OCI-LY1 (cell line): ENCODE measurements around the gene FAIM.

Experiments
- H2AFZ ChIP-seq: fragments of 200-600 bp; sonication (generic), shearing (Covaris generic); 2 replicates; pipeline ENCODE4 v1.6.0; 2014; ENCODE audit warnings: antibody characterized with exemption, mild to moderate bottlenecking, low read length
- H3F3A ChIP-seq: fragments of 200-600 bp; sonication (generic), shearing (Covaris generic); 2 replicates; pipeline ENCODE4 v1.6.0; 2014; ENCODE audit warnings: mild to moderate bottlenecking, antibody characterized with exemption, low read length, moderate library complexity; ENCODE audit not compliant: insufficient read depth
- H3K27ac ChIP-seq: fragments of 200-600 bp; sonication (generic); 2 replicates; pipeline ENCODE4 v1.5.1; 2014; ENCODE audit warnings: low read length, mixed run types, mild to moderate bottlenecking, low read depth; ENCODE audit not compliant: poor library complexity, severe bottlenecking
- H3K27me3 ChIP-seq: fragments of 200-600 bp; sonication (generic); 2 replicates; pipeline ENCODE4 v1.6.0; 2014; ENCODE audit warnings: antibody characterized with exemption, mild to moderate bottlenecking, low read length, moderate library complexity; ENCODE audit not compliant: insufficient read depth
- H3K36me3 ChIP-seq: fragments of 200-600 bp; sonication (generic); 2 replicates; pipeline ENCODE4 v1.6.1; 2014; ENCODE audit warnings: mild to moderate bottlenecking, antibody characterized with exemption, low read length, moderate library complexity, mixed read lengths; ENCODE audit not compliant: insufficient read depth
- H3K4me1 ChIP-seq: fragments of 200-600 bp; sonication (generic); 2 replicates; pipeline ENCODE4 v1.5.1; 2014; ENCODE audit warnings: mild to moderate bottlenecking, low read length, moderate library complexity; ENCODE audit not compliant: insufficient read depth, severe bottlenecking
- H3K4me2 ChIP-seq: fragments of 200-600 bp; sonication (generic), shearing (Covaris generic); 2 replicates; pipeline ENCODE4 v1.6.1; 2014; ENCODE audit warnings: low read length
- H3K4me3 ChIP-seq: fragments of 200-600 bp; sonication (generic); 2 replicates; pipeline ENCODE4 v1.5.1; 2014; ENCODE audit warnings: low read length, low read depth, mild to moderate bottlenecking, mixed read lengths; ENCODE audit not compliant: poor library complexity, severe bottlenecking
- H3K79me2 ChIP-seq: fragments of 200-600 bp; shearing (Covaris generic); 2 replicates; pipeline ENCODE4 v1.6.1; 2016; ENCODE audit warnings: mixed run types, low read length, mixed read lengths; ENCODE audit not compliant: insufficient read depth
- H3K9ac ChIP-seq: fragments of 200-600 bp; sonication (generic), shearing (Covaris generic); 2 replicates; pipeline ENCODE4 v1.6.1; 2014; ENCODE audit warnings: mild to moderate bottlenecking, low read length, mixed read lengths
- H3K9me2 ChIP-seq: fragments of 200-600 bp; sonication (generic), shearing (Covaris generic); 2 replicates; pipeline ENCODE4 v1.6.1; 2014; ENCODE audit warnings: low read depth, mild to moderate bottlenecking, low read length, mixed read lengths
- H3K9me3 ChIP-seq: fragments of 200-600 bp; shearing (Covaris generic); 2 replicates; pipeline ENCODE4 v1.6.1; 2014; ENCODE audit warnings: low read length, mixed read lengths
- H4K20me1 ChIP-seq: fragments of 200-600 bp; sonication (generic), shearing (Covaris generic); 2 replicates; pipeline ENCODE4 v1.6.0; 2016; ENCODE audit warnings: mild to moderate bottlenecking, low read length; ENCODE audit not compliant: insufficient read depth
- CTCF ChIP-seq: fragments of 200-600 bp; sonication (generic), shearing (Covaris generic); IDR thresholded peaks from 2 replicates; pipeline ENCODE4 v1.5.1; 2017; ENCODE audit warnings: mild to moderate bottlenecking, antibody characterized with exemption, low read length, moderate library complexity, mixed read lengths
- EZH2 ChIP-seq: fragments of 200-600 bp; sonication (generic), shearing (Covaris generic); IDR thresholded peaks from 2 replicates; pipeline ENCODE4 v1.8.0; 2017; ENCODE audit warnings: borderline replicate concordance, mixed run types, mild to moderate bottlenecking, antibody characterized with exemption, low read length, moderate library complexity, mixed read lengths

The FAIM gene

GRCh38 chr3:138588445-138588844 is 20.1 kb upstream of the FAIM start:
- no peaks in the 10 kb centered on the region for H3K27me3 ChIP-seq
- H4K20me1 ChIP-seq: no peaks in the 10 kb centered on the region
- no peaks in the 10 kb centered on the region for H3F3A ChIP-seq
- no peaks in the 10 kb centered on the region for H3K9me2 ChIP-seq
- no peaks in the 10 kb centered on the region; the same call in 1 of the 2 replicates for H3K9me3 ChIP-seq
- no peak overlapping the region for H3K9ac ChIP-seq
- H3K27ac ChIP-seq: no peak overlapping the region
- H3K4me1 ChIP-seq: peaks cover 18% of the 10 kb centered on the region
- peaks cover 8% of the 10 kb centered on the region; the same call in 1 of the 2 replicates for H3K36me3 ChIP-seq
- H2AFZ ChIP-seq: no peak overlapping the region
- TF ChIP-seq EZH2 (no peak), CTCF (no peak)
- H3K79me2 ChIP-seq: no peaks in the 10 kb centered on the region
- H3K4me3 ChIP-seq: no peak overlapping the region
- no peak overlapping the region for H3K4me2 ChIP-seq

- Histone ChIP-seq H2AFZ (no peak overlapping the region), H3K79me2 (no peaks in the 10 kb centered on the region), H4K20me1 (no peaks in the 10 kb centered on the region), H3F3A (no peaks in the 10 kb centered on the region), H3K9ac (no peak overlapping the region), H3K27me3 (no peaks in the 10 kb centered on the region), H3K4me1 (peaks cover 36% of the 10 kb centered on the region), H3K36me3 (peaks cover 8% of the 10 kb centered on the region; the same call in 1 of the 2 replicates), H3K27ac (no peak overlapping the region), H3K4me3 (no peak overlapping the region), H3K9me3 (no peaks in the 10 kb centered on the region), H3K9me2 (no peaks in the 10 kb centered on the region), H3K4me2 (no peak overlapping the region)
- TF ChIP-seq EZH2 (no peak), CTCF (no peak)
Measured at GRCh38 chr3:138591392-138591791, 17.2 kb upstream of the FAIM start.

GRCh38 chr3:138593488-138594149 is 15.0 kb upstream of the FAIM start:
- no peaks in the 10 kb centered on the region for H3F3A ChIP-seq
- H3K9me2 ChIP-seq: no peaks in the 10 kb centered on the region
- TF ChIP-seq EZH2 (no peak), CTCF (no peak)
- no peaks in the 10 kb centered on the region for H4K20me1 ChIP-seq
- 0 out of 2 replicates have a peak, but pooled peaks cover 3% of the 10 kb centered on the region for H3K36me3 ChIP-seq
- peak overlapping the region; percentile 60 for H3K9ac ChIP-seq
- peak overlapping the region; percentile 61 for H3K4me3 ChIP-seq
- no peaks in the 10 kb centered on the region for H3K9me3 ChIP-seq
- H2AFZ ChIP-seq: peak overlapping the region; percentile 13; the same call in 1 of the 2 replicates
- H3K4me1 ChIP-seq: peaks cover 49% of the 10 kb centered on the region
- no peaks in the 10 kb centered on the region for H3K27me3 ChIP-seq
- H3K4me2 ChIP-seq: peak overlapping the region; percentile 68
- peak overlapping the region; percentile 77 for H3K27ac ChIP-seq
- H3K79me2 ChIP-seq: no peaks in the 10 kb centered on the region
